ENCODE data around the gene ZBTB32. TPM values are rescaled to one million over a fixed set of nuclear protein-coding genes. Genes with fewer than 3 reads are reported as not detected.

ZBTB32 gene
- total RNA-seq, 4 donors from 2014 or later = not detected

GRCh38 chr19:35740108-35740422 is 35.7 kb downstream of the ZBTB32 start:
- intact Hi-C loops (cut with DNase I; ENCODE audit: low total_unique reads) = loop anchor here (1.0 to 10.0 kb wide), 5 partner anchors 37 to 1337 kb away; partner anchors contain the start of genes FXYD7, OVOL3, POLR2I and TBCB

DNA sequence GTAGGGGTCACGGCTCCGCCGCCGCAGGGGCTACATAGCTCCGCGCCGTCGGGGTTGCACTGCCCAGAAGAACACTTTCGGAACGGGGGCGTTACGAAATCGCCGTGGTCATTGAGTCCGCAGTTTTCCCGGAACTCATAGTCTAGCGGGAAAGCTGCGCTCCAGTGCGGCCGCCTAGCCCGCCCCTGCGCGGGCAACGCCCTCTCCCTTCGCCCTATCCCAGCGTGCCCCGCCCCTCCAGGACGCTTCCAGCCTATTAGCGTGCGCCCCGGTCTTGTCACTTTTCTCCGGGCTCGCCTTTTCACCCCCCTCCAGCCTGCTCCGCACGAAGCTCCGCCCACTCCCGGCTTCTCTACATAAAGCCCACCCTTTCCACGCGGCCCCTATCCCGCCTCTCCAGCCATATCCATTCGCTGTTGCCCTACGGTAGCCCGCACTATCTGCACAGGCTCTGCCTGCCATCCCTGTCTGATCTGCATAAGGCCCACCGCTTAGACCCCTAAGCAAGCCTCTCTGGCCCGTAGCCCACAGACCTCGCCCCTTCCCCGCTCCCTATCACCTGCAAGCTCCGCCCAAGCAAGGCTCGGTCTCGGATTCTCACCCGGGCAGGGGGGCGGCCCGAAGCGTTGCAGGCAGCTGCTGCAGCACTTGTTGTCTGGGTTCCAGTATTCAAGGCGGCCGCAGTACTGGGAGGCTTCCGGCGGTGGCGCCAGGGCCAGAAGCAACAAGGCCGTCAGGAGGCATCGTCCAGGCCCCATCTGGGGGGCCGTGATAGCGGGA is 36.3 kb downstream of the ZBTB32 start:
- ATAC-seq (peak; percentile 74), DNase-seq (peak; percentile 96 to 98)
- peak overlapping the region; percentile 52 to 88 (median 78) for H3K4me3 ChIP-seq
- TF ChIP-seq POLR2A (IDR thresholded peaks at IDR 0.05) = peak in 1 of 2 donors; percentile 56
- TF ChIP-seq CTCF (IDR thresholded peaks at IDR 0.05 in 4 of 5, conservative IDR thresholded peaks at IDR 0.05 in 1 of 5) = peak in 3 of 5 experiments; percentile 9 to 34 (median 24)
- intact Hi-C loops (cut with DNase I; ENCODE audit: low total_unique reads) (loop anchor here (1.0 to 10.0 kb wide), 5 partner anchors 38 to 1337 kb away; partner anchors contain the start of genes FXYD7, OVOL3, POLR2I and TBCB), in situ Hi-C loops (cut with MboI; ENCODE audit: low sequenced_read_pairs in 4 of 4) (no loop called here)
- peak overlapping the region; percentile 77 to 86 (median 82) for H3K27ac ChIP-seq
- no peaks in the 10 kb centered on the region for H3K27me3 ChIP-seq
- H3K9me3 ChIP-seq = no peaks in the 10 kb centered on the region
- H3K4me1 ChIP-seq = peaks cover 20 to 26% of the 10 kb centered on the region in 2 donors
- H3K36me3 ChIP-seq = peaks cover 0 to 39% of the 10 kb centered on the region in 2 donors

More at GRCh38 chr19:35740108-35740422, 35.7 kb downstream of the ZBTB32 start:
- Histone ChIP-seq H3K4me3 (peak overlapping the region; percentile 52 to 88 (median 78)), H3K9me3 (no peaks in the 10 kb centered on the region), H3K27me3 (no peaks in the 10 kb centered on the region), H3K36me3 (peaks cover 0 to 44% of the 10 kb centered on the region in 2 donors), H3K27ac (peak overlapping the region; percentile 77 to 86 (median 82)), H3K4me1 (peaks cover 20 to 26% of the 10 kb centered on the region in 2 donors)
- TF ChIP-seq CTCF (IDR thresholded peaks at IDR 0.05 in 4 of 5, conservative IDR thresholded peaks at IDR 0.05 in 1 of 5) = no peak
- no peak for TF ChIP-seq POLR2A (IDR thresholded peaks at IDR 0.05)
- no peak for ATAC-seq
- no peak for DNase-seq
- in situ Hi-C loops (cut with MboI; ENCODE audit: low sequenced_read_pairs in 4 of 4) = no loop called here

- DNase-seq (no peak), ATAC-seq (no peak)
- peak in 1 of 5 experiments; percentile 2 for TF ChIP-seq CTCF (IDR thresholded peaks at IDR 0.05 in 4 of 5, conservative IDR thresholded peaks at IDR 0.05 in 1 of 5)
- no peak for TF ChIP-seq POLR2A (IDR thresholded peaks at IDR 0.05)
- Histone ChIP-seq H3K27ac (peak overlapping the region; percentile 77 to 86 (median 82)), H3K4me3 (peak overlapping the region; percentile 52 to 86 (median 71)), H3K27me3 (no peaks in the 10 kb centered on the region), H3K36me3 (peaks cover 0 to 33% of the 10 kb centered on the region in 2 donors), H3K9me3 (no peaks in the 10 kb centered on the region), H3K4me1 (peaks cover 22 to 31% of the 10 kb centered on the region in 2 donors)
- intact Hi-C loops (cut with DNase I; ENCODE audit: low total_unique reads) = loop anchor here (2.0 to 10.0 kb wide), 4 partner anchors 38 to 1336 kb away; partner anchors contain the start of genes FXYD7, OVOL3, POLR2I and TBCB
- in situ Hi-C loops (cut with MboI; ENCODE audit: low sequenced_read_pairs in 4 of 4) = no loop called here
Observed at GRCh38 chr19:35741203-35741515, 36.8 kb downstream of the ZBTB32 start.

DNA sequence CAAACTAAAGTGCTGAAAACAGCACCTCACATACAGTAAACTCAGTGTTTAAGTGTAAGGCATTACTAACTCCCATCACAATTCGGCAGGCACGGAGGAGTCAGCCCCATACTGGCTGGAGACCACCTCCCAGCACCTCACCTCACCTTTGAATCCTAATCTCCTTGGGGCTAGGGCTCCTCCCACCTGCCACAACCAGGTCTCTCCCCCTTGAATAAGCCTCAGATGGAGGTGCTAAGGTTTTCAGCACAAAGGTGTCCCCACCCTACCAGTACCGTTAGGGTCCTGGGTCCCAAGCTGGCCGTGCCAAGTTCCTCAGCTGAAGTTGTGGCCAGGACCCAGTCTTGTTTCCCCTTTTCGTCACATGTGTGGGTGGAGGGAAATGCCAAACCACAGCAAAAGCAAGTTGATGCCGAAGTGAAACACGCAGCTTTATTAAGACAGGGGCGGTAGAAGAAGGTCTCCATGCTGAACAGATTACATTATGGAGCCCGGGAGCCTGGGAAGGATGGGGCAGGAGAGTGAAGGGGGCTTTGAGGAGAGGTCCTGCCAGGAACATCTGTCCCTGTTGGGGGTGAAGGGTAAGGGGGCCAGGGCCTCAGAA is 37.9 kb downstream of the ZBTB32 start, which contains the start of gene IGFLR1:
TSS of gene IGFLR1 (minus strand) at position 332 of the 604 bp plus-strand sequence. CDS start 1,272 bp downstream, outside the sequence.
- DNase-seq = no peak
- H3K36me3 ChIP-seq = peaks cover 0 to 23% of the 10 kb centered on the region in 2 donors
- H3K4me3 ChIP-seq = peak within 1 kb of the TSS in 2 of 4 donors; percentile 52 to 70
- in situ Hi-C loops (cut with MboI; ENCODE audit: low sequenced_read_pairs in 4 of 4) (no loop called here), intact Hi-C loops (cut with DNase I; ENCODE audit: low total_unique reads) (loop anchor here (5.0 to 10.0 kb wide), 3 partner anchors 373 to 1335 kb away; partner anchors contain the start of genes FXYD7, OVOL3, POLR2I and TBCB)
- no peaks in the 10 kb centered on the region for H3K9me3 ChIP-seq
- ATAC-seq = no peak
- H3K4me1 ChIP-seq = peaks cover 25 to 40% of the 10 kb centered on the region in 2 donors
- H3K27me3 ChIP-seq = no peaks in the 10 kb centered on the region
- peak within 1 kb of the TSS; percentile 15 to 86 (median 80) for H3K27ac ChIP-seq
- TF ChIP-seq POLR2A (IDR thresholded peaks at IDR 0.05) (no peak), CTCF (IDR thresholded peaks at IDR 0.05 in 4 of 5, conservative IDR thresholded peaks at IDR 0.05 in 1 of 5) (no peak)
